HG03521 (cell line): ENCODE measurements around the gene RCOR3.
"Not testable (repeated sequence)": the region's sequence is repeated elsewhere in the genome, so short reads cannot be mapped to it uniquely, and the experiment has no call there.

ENCODE experiments used
- ATAC-seq: cut with Tn5 transposase; IDR thresholded peaks from one replicate; pipeline ENCODE4 v1.9.1; 2021; ENCODE audit warnings: mild to moderate bottlenecking, moderate library complexity; ENCODE audit not compliant: unreplicated experiment

RCOR3 gene

GRCh38 chr1:211258756-211259637, at the start of gene RCOR3:
TSS of gene RCOR3 (plus strand) at chr1:211259366. CDS start at chr1:211259561, 195 bp downstream.
- ATAC-seq = peak; percentile 65

DNA sequence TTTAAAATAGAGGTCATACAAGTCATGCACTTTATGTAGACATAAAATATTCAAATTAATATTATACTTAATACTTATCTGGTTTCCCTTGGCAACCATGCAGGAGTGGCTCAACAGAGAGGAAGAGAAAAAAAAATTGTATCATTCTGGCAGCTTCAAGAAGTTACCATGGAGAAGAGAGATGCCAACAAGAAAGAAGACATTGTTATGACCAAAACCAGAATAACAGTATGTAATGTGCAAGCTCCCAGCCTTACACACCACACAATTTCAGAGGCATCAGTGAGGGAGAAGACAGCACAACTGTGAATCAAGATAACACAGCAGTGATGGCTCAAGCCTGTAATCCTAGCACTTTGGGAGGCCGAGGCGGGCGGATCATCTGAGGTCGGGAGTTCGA, 49.1 kb upstream of the RCOR3 start:
- ATAC-seq = no peak

DNA sequence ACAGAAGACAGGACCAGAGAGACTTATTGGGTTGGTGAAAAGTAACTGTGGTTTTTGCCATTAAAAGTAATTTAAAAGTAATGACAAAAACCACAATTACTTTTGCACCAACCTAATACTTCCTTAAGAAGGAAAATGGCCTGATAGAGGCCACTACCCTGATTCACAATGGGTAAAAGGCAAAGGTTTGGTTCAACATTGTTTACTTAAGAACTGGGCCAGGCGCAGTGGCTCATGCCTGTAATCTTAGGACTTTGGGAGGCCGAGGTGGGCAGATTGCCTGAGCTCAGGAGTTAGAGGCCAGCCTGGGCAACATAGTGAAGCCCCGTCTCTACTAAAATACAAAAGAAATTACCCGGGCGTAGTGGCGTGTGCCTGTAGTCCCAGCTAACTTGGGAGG, 48.2 kb upstream of the RCOR3 start:
- ATAC-seq = no peak

DNA sequence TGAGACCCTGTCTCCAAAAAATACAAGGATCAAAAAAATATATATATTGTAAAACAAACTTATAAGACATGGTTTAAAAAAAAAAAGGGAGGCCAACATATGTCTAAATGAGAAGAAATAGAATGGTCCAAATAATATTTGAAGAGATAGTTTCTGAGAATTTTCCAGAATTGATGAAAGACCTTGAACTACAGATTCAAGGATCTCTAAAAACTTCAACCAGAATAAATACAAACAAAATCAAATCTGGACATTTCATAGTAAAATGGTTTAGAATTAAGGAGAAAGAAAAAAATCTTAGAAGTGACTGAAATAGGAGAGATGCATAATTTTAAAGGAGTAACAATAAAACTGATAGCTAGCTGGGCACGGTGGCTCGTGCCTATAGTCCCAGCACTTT, 45.5 kb upstream of the RCOR3 start:
- no peak for ATAC-seq

- no peak for ATAC-seq
Measured at GRCh38 chr1:211215577-211215976, 43.6 kb upstream of the RCOR3 start.

- no peak for ATAC-seq
Measured at GRCh38 chr1:211217392-211217791, 41.8 kb upstream of the RCOR3 start.

GRCh38 chr1:211222469-211223234, 36.5 kb upstream of the RCOR3 start:
- not testable (repeated sequence) for ATAC-seq

GRCh38 chr1:211228573-211229364, 30.4 kb upstream of the RCOR3 start:
- not testable (repeated sequence) for ATAC-seq

GRCh38 chr1:211229365-211229759, 29.8 kb upstream of the RCOR3 start:
- no peak for ATAC-seq

GRCh38 chr1:211231873-211232272, 27.3 kb upstream of the RCOR3 start:
- ATAC-seq = no peak

- ATAC-seq = no peak
Measured at GRCh38 chr1:211236633-211237320, 22.4 kb upstream of the RCOR3 start.

GRCh38 chr1:211237579-211237978, 21.6 kb upstream of the RCOR3 start:
- ATAC-seq = no peak

GRCh38 chr1:211240567-211240966, 18.6 kb upstream of the RCOR3 start:
- not testable (repeated sequence) for ATAC-seq

- ATAC-seq = no peak
Measured at GRCh38 chr1:211241071-211241470, 18.1 kb upstream of the RCOR3 start.

DNA sequence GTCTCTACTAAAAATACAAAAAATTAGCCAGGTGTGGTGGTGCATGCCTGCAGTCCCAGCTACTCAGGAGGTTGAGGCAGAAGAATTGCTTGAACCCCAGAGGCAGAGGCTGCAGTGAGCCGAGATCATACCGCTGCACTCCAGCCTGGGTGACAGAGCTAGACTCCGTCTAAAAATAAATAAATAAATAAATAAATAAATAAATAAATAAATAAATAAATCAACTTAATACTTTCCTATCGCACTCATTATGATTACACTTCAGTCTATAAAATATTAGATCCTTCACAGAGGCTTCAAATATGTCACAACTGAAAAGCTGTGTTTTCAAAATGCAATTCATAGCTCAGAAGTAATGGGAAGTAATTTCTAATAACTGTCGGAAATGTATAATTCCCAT, 15.5 kb upstream of the RCOR3 start:
- ATAC-seq = not testable (repeated sequence)

GRCh38 chr1:211246583-211246982, 12.6 kb upstream of the RCOR3 start:
- not testable (repeated sequence) for ATAC-seq

DNA sequence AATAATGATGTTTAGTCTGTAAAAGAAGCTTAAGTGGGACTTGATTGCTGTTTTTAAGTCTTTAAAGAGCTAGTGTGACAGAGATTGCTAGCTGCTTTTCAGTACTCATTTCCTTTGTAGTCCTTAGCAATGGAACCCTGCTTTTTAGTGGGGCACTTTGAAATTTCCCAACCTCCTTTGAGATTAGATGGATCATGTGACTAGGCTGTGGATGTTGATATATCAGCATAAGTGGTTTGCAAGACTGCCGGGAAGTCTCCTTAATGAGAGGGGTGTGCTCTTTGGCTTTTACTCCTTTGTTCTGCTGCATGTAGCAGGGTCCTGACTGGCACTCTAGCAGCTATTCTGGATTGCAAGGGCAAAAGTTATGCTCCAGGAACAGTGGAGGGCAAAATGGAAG, 11.2 kb upstream of the RCOR3 start:
- ATAC-seq = no peak

GRCh38 chr1:211249611-211250010, 9.6 kb upstream of the RCOR3 start:
- not testable (repeated sequence) for ATAC-seq

DNA sequence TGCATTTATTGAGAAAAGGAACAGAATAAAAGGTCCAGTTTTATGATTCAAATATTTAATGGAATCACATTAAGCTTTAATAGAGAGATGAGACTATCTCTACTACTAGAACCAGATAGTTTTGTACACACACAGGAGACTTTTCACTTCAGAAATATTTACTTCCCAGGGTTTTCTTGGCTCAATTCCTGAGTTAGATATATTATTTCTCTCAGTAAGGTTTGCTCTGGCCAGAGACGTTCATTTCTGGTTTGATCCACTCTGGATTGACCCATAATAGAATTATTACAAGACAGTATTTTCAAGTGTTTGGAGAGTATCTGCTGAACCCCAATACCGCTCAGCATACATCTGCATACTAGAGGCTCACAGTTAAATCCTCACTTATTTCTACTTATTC, 1.3 kb upstream of the RCOR3 start:
- no peak for ATAC-seq

GRCh38 chr1:211258310-211258755, 833 bp upstream of the RCOR3 start:
- peak; percentile 26 for ATAC-seq
